GM18909 (cell line): Measurements from ENCODE around the gene SRRM2.

Experiments used
- ATAC-seq: cut with Tn5 transposase; IDR thresholded peaks from one replicate; pipeline ENCODE4 v1.9.1; 2021; ENCODE audit warnings: mild to moderate bottlenecking; ENCODE audit not compliant: unreplicated experiment, poor library complexity

Gene SRRM2

DNA sequence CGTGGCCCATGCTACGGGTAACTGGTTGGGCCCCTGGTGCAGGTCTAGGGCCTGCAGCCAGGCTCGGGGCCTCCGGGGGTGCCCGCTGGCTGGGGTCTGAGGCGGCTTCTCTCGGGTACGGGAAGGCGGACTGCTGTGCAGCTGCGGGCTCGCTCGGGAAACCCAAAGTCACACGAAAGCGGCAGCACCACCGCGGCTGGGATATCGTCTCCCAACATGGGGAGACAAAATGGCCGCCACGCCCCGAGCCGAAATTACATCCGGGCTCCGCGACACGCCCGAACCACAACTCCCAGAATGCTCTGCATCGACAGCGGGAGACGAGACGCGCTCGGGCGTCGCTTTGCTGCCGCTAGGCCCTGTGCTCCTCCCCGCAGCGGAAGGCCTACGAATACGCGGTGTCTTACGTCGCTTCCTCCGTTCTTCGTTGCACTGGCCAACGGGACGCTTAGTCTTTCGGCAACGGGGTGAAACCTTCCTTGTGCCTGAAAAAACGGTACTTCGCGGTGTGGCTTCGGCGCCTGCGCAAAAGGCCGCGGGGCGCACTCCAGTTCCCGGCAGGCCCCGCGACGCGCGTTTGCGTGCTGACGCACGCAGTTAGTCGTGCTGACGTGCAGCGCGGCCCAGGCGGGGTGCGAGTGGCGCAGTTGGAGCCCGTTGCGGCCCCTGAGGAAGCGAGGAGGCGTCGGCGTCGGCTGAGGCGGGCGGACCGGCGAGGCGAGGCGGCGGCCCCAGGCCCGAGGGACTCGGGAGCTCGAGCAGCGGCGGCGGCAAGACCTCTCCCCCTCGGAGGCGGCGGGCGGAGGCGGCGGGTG is at the start of gene SRRM2:
Gene SRRM2, plus strand, starts transcription at position 604 of the 815 bp plus-strand sequence. CDS start 3,727 bp downstream, outside the sequence.
- peak; percentile 87 for ATAC-seq

DNA sequence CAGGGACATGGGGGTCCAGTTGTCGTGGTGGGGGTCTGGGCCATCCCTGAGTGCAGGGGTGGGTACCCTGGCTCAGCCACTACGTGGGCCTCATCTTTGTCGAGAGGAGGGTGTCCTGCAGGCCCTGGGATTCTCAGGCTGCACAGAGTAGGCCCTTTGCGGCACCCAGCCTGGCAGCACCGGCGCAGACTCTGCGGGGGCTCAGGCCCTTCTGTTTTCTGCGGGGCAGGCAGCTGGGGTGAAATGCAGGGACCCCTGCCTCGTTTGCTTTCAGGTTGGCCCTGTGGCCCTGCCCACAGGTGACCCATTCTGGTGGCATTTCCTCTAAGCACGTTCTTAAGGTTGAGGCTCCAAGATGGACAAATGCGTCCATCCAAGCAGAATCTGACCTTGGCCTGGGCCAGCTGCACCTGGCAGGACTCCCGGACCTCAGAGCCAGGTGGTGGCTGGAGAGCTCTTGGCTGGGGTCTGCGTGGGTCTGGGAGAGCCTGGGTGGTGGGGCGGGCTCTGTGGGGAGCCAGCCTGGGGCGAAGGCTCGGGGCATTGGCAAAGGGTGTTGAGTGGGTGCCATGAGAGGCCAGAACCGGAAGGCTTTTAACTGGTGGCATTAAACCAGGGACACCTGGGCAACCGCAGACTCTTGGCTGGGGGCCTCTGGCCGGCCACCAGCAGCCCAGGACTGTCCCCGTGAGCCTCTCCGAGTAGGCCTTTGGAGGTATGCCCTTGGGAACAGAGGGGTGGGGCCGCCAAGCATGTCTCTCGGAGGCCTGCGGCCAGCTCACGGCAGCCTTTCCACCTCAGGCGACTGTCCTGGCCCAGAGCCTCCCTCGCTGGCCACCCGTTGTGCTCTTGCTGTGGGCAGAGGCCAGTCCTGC is 49.3 kb upstream of the SRRM2 start:
- no peak for ATAC-seq

DNA sequence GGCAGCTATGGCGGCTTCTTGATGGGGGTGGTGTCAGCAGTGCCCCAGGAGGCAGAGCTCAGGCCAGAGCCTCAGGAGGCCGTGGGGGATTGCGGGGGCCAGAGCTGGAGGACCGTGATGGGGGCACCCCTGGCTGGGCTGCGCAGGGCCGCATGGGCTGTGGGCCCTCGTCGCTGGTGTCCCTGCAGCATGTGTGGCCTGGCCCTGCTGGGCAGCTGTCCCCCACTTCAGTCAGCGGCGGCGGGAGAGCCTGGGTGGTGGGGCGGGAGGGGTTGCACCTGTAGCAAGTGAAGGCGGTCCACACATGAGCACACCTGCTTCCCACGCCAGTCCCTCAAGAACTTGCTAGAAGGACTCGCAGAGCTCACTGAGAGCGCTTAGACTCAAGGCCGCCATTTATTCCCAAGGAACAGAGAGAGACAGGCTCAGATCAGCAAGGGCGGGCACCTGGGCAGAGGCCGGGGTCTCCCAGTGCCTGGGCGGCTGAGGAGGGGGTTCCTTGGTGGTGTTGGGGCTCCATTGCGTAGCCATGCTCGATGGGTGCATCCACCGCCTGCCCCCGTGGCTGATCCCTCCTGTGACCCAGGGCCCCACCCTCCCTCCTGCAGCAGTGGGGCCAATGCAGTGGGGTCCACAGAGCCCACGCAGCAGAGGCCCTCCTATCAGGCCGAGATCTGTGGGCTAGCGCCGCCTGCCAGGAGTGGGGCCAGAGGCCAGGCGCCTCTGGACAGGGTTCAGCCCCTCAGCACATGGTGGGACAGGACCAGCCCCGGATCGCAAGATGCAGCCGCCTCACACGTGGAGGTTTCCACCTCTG is 48.1 kb upstream of the SRRM2 start:
- ATAC-seq, result no peak

DNA sequence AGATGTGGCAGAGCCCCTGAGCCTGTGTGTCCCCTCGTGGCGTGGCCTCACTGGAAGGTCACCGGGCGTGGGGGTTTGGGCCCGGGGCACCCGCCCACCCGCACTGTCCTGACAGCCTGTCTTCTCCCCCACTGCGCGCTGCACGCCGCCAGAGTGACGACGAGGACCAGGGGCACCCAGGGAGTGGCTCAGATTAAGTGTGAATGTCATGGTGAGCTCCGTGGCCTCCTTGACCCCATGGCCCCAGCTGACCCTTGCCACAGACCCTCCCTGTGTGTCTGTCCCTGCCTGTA is 47.5 kb upstream of the SRRM2 start:
- no peak for ATAC-seq

DNA sequence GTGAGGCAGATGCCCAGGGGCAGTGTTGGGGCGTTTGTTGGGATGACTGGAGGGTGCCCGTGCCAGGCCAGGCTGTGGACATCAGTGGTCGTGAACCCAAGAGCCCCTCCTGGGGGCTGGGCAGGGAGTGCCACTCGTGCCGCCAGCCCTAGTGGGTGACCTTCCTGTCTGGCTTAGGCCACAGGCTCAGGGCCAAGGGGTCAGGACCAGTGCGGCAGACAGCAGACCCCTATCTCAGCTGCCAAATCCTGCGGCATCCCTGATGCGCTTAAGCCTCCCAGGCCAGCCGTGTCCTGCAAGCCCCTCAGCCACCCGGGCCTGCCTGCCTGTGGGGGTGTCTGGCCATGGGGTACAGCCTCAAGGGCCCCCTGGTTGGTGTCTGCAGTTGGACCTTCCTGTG is 47.1 kb upstream of the SRRM2 start:
- ATAC-seq, result no peak

DNA sequence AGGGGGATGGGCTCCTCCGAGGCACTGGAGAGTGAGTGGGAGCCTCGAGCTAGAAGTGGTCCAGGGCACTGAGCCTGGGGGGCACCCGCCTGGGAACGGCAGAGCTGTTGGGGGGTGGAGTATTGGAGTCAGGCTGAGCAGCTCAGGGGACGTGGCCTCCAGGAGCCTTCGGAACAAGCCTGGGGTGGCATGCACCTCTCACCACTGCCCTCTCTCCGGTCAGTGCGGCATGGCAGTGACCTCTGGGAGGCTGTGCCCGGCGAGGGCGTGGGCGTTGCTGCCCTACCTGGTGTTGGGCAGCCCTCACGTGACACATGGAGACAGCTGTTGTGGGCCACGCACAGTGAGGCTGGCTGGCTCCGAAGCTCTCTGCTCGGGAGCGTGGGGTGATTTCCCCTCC is 46.4 kb upstream of the SRRM2 start:
- ATAC-seq, result no peak

DNA sequence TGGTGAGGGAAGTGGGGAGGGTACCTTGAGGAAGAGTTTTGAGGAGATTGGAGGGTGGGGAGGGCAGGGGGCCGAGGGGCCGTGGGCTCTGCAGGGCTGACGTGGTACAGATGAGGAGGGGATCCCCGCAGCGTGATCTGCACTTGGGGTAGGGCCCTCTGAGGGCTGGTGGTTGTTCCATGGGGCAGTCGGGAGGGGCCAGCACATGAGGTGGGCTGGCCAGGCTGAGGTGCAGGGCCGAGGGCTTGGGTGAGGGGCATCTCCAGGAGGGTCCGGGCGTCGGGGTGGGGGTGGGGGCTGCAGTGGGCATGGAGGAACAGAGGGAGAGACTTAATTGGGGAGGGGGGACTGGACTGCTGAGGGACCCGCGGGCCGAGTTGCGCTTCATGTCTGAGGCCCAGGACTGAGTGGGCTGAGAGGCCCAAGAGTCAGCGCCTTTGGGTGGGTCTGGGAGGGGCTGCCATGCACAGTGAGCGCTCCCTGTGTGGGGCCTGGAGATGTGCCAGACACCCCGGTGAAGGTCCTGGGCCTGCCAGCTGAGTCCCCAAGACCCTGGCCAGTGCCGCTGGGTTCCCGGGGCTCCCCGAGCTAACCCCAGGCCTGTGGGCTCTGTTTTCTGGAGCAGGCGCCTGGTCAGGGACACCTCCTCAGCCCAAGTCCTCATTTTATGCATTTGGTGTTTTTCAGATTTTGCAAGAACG is 45.7 kb upstream of the SRRM2 start:
- ATAC-seq, result no peak

DNA sequence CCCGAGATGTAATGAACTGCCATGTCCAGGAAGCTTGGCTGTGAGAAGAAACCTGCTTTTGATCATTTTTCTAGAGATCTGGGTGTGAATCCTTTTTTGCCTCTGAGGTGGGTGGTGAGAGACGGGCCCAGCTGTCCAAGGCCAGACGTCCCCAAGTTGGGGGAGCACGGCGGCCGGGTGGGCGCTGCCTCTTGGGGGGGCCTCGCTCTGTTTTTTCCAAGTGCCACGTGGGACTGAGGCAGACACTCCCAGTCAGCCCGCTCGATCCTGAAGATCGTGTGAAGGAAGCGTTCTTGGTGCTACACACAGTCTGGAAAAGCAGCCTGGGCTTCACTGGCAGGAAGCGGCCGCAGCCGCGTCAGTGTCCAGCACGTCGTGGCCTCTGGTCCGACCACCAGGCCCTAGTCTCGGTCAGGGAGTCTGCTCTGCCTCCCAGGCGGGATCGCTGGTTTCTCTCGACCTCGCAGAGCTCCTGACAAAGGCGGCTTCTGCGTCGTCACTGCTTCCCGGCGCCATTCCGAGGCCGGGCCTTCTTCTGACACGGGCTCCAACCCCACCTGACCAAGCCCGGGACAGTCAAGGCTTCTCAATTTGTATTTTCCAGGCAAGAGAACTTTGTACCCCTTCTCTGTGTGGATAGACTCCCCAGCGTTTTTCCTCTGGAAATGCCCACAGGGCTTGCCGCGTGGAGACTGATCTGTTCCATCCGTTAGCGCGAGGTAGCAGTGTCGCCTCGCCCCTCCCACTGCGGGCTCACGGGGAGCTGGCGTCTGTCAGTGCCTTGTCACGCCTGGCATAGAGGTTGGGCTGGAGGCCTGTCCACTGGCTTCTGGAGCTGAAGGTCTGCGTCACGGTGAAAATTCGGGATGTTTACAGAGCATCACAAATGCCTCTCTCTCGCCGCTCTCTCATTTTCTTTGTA is 44.8 kb upstream of the SRRM2 start:
- no peak for ATAC-seq

DNA sequence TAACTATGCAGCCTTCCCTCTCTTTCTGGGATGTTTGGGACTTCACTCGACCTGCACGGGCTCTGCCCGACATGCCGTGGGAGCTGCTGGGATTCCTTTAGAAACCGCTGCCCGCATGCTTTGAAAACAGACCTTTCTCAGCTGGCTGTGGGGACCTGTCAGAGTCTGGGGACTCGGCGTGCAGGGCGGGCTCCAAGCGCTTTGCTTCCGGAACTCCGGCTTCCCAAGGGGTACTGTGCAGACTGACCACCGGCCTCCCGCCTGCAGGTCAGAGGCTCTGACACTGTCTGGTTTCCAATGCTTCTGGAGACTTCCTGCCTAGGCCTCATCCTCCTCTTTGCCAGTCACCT is 44.2 kb upstream of the SRRM2 start:
- no peak for ATAC-seq

DNA sequence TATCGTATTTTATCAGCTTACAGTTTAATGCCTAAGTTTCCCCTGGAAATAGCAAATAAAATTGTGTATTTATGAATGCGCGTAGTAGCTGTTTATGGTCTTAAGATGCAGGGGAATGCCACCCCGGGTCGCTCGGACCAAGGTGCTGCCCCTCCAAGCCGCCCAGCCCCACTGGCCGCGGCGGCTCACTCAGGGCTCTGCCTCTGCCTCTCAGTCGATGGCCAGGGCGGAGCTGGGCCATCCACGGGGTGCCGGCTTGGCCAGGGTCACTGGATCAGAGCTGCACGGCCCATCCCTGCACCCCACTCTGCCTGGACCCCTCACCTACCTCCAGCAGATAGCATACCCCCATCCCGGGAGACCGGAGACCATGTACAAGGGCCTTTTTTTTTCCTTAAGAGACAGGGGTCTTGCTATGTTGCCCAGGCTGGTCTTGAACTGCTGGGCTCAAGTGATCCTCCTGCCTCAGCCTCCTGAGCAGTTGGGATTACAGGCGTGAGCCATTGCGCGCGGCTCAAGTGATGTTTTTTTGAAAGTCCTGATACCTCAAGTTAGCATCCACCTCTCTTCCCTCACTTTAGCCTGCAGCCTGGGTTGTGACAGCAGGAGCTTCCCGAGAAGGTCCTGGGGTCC is 43.4 kb upstream of the SRRM2 start:
- no peak for ATAC-seq

DNA sequence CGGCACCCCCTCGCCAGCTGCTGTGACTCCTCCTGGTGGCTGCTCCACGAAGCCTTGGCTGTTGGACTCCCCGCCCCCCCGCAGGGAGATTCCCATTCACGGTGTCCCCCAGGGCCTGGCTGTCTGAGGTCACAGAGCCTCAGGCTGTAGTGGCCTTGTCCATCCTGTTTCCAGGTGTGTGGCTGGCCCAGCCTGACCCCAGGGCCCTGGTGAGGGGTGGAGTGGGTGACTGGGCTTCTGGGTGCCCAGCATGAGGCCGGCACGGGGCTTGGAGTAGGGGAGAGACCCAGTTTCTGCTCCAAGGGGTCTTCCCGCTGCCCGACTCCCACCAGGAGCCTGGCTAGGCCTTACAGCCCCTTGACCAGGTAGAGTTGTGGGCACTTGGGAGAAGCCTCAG is 42.9 kb upstream of the SRRM2 start:
- ATAC-seq, result no peak

DNA sequence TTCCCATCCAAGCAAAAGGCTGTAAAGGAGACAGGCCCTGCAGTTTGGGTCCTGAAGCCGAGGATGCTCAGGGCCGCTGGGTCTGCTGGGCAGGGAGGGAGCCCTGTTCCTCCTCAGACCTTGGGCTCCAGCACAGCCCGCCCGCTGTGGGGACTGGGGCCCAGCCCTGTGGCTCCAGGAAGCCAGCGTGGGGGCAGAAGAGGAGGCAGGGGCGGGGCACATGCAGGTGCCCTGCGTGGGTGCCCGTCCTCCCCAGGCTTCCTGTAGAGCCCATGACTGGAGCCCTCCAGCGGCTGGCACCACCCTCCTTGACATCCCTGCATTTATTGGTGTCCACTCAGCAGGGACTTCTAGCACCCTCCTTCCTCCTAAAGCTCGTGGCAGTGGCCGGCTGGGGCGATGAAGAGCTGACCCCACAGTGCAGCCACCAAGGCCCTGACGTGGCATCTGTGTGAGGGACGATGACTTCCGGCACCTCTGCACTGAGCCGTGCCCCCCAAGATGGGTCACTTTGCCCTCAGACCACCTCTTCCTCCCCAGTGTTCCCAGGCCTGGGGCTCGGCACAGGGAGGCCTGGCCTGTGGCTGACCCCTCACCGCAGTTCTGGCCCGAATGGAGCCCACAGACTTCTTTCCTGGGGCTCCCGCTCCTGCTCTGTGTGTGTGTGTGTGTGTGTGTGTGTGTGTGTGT is 42.3 kb upstream of the SRRM2 start:
- ATAC-seq, result no peak

DNA sequence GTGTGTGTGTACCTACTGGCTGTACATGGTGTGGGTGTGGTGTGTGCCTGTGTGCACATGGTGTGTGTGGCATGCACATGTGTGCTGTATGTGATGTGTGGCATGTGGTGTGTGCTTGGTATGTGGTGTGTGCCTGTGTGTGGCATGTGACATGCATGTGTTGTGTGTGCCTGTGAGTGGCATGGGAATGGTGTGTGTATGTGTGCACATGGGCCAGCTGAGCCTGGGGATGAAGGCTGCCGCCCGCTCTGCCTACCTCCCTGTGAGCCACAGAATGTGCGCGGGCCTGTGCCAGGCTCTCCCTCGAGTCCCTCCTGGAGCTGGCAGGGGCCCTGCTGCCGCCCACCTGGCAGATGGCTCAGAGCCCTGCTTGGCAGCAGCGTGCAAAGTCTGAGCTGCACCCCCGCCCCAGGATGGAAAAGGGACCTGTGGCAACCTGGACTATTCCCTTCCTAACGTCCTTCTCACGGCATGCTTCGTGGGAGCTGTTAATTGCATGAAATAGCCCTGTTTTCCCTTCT is 41.7 kb upstream of the SRRM2 start:
- no peak for ATAC-seq

DNA sequence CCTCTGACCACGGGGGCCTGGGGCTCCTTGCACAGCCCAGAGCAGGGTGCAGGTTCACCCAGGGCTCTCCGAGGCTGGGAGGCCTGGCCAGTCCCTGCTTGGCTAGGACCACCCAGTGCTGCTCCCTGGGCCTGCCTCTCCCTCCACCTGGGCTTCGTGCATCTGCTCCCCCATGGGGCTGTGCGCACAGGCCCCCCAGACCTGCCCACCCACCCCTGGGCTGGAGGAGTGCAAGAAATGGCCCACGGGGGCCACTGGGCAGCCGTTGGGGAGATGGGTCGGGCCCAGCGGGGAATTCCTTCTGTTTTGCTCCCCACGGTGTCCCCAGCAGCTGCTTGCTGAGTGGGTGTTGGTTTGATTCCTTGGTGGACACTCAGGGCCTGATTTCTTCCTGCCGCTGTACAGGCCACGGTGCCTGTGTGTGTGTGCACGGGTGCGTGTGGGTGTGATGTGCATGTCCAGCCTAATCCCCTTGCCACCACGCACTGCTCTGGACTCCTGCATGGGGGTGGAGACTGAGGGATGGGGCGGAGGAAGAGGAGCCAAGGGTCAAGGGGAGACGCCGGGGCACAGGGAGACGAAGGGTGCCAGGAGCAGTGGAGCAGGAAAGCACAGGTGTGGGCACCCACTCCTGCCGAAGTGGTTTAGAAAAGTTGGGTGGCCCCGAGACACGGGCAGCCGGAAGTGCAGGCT is 40.9 kb upstream of the SRRM2 start:
- ATAC-seq, result no peak

DNA sequence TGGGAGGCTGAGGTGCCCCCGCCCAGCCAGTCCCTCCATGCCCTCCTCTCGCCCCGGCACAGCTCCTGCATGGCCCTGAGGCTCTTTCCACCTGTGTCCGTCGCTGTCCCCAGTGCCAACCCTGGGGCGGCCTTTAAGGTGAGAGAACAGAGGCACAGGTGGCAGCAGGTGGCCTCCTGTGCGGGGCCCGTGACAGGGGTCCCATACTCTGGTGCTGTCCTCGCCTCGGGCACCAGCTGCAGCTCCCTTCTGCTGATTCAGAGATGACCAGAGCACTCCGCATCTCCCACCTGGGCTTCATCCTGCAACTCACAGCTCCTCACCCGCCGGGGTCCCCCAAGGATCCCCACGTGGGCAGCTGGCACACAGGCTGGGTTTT is 40.4 kb upstream of the SRRM2 start:
- no peak for ATAC-seq

DNA sequence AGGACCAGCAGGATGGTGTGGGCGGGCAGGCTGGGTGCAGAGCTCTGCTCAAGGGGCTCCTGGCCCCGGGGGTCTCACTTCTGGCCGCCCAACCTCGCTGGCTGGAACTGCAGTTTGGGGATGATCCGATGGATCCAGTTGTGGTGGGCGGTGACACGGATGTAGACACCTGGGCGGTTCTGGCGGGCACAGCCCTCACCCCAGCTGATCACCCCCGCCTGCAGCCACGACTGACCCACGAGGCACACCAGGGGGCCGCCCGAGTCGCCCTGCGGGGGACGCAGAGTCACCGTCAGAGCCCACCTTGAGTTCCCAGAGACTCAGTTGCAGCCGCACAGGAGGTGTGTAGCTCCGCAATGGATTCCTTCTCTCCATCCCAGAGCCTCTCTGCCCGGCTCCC is 39.9 kb upstream of the SRRM2 start:
- ATAC-seq, result no peak

DNA sequence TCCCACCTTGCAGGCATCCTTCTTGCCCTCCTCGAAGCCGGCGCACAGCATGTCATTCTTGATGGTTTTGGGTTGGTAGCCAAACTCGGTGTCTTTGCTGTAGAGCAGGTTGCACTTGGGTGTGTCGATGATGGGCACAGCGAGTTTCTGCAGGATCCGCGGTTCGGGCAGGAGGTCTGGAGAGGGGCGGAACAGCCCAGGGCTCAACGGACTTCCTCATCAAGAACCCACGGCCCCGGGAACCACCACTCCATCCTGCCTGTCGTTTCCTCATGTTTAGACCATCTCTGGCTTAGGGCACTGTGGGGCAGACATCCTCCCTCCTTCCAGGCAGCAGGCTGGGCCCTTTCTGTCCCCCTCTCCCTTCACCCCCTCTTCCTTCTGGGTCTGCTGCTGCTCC is 38.9 kb upstream of the SRRM2 start:
- no peak for ATAC-seq
